ENCODE measurements around the gene POLL.

DNA sequence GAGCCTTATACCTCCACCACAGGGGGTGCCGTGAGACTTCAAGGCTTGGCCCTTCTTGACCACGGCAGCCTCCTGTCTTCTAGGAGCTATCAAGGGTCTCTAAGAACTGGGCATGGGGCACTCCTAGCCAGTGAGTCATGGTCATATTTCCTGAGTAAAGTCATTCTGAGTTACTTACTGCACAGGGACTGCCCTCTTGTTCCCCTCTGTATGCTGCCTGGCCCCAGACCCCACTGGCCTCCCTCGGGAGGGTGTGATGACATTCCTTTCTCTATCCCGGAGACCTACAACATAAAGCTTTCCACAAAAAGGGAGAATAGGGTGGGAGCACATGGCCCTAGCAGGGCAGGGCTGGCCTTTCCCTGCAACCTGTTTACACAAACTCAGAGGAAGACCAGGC is 21.4 kb upstream of the POLL start:
- TF ChIP-seq, protein P1, sequence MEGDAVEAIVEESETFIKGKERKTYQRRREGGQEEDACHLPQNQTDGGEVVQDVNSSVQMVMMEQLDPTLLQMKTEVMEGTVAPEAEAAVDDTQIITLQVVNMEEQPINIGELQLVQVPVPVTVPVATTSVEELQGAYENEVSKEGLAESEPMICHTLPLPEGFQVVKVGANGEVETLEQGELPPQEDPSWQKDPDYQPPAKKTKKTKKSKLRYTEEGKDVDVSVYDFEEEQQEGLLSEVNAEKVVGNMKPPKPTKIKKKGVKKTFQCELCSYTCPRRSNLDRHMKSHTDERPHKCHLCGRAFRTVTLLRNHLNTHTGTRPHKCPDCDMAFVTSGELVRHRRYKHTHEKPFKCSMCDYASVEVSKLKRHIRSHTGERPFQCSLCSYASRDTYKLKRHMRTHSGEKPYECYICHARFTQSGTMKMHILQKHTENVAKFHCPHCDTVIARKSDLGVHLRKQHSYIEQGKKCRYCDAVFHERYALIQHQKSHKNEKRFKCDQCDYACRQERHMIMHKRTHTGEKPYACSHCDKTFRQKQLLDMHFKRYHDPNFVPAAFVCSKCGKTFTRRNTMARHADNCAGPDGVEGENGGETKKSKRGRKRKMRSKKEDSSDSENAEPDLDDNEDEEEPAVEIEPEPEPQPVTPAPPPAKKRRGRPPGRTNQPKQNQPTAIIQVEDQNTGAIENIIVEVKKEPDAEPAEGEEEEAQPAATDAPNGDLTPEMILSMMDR (IDR thresholded peaks at IDR 0.05): no peak
- no peak for TF ChIP-seq POLR2A (IDR thresholded peaks at IDR 0.05)
